ENCODE data around the gene PCGF3.

DNA sequence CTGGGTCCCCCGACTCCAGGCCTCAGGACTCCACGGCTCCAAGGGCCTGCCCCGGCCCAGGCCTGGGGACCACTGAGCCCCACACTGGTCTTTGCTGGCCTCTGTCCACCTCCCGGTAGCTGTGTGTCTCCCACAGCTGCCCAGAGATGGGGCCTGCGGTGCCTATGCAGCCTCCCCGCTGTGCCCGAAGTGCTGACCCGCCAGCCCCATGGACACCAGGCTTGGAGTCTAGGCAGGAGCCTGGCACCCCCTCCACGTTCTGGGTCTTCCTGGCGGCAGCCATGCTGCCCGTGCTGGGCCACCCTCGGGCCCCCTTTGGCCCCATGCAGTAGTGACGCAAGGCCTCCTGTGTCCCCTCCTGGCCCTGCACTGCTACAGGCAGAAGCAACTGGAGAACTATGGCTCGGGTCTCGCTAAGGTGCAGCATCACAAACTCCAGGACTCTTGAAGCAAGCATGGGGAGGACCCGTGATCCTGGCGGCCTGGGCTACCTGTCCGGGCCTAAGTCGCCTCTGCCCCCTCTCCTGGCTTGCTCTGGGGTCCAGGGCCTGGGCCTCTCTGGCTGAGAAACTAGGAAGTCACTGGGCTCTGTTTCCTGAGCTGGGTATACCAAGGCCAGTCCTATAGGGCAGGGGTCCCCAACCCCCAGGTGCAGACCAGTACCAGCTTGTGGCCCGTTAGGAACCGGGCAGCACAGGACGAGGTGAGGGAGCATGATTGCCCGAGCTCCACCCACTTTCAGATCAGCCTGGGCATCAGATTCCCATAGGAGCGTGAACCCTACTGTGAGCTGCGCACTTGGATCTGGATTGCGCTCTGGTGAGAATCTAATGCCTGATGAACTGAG is 30.4 kb upstream of the PCGF3 start:
- TF ChIP-seq CTCF (IDR thresholded peaks at IDR 0.05) (no peak), POLR2A (IDR thresholded peaks at IDR 0.05) (no peak)

Data from uterus (tissue), 2 donors.